Psoas muscle (tissue), 8 donors: ENCODE results near the gene TSC22D3. TPM values are rescaled to one million over a fixed set of nuclear protein-coding genes. Genes with fewer than 3 reads are reported as not detected.

Source experiments
- ATAC-seq, 4 donors: fragments of 200-7000 bp; cut with Tn5 transposase; one replicate each; pipeline ENCODE4 v1.9.1; 2020; ENCODE audit warnings: moderate library complexity in 3 of 4, mild to moderate bottlenecking in 2 of 4
- DNase-seq, 2 donors: peaks; one replicate each; pipeline ENCODE4 v3.0.0-alpha.2; 2020
- H3K27ac ChIP-seq: fragments of 200-600 bp; one replicate; pipeline ENCODE4 v1.8.0; 2022
- H3K27me3 ChIP-seq, 3 donors: fragments of 200-600 bp in 1 of 3; one replicate each; pipeline versions ENCODE4 v1.6.1 to v1.8.0; 2013 to 2022; ENCODE audit warnings: low read length in 2 of 3, mild to moderate bottlenecking in 2 of 3, moderate library complexity in 1 of 3; ENCODE audit not compliant: insufficient read depth in 3 of 3
- H3K36me3 ChIP-seq, 2 donors: fragments of 200-600 bp in 1 of 2; one replicate each; pipeline versions ENCODE4 v1.6.1 to v1.8.0; 2013 to 2022; ENCODE audit warnings: low read depth in 1 of 2, mild to moderate bottlenecking in 1 of 2, moderate library complexity in 1 of 2; ENCODE audit not compliant: insufficient read depth in 1 of 2
- H3K4me1 ChIP-seq: fragments of 200-600 bp; one replicate; pipeline ENCODE4 v1.8.0; 2022
- H3K4me3 ChIP-seq: fragments of 200-600 bp; one replicate; pipeline ENCODE4 v1.8.0; 2022; ENCODE audit warnings: mild to moderate bottlenecking
- H3K9me3 ChIP-seq: fragments of 200-600 bp; one replicate; pipeline ENCODE4 v1.8.0; 2022
- WGBS, 3 donors: extraction: QIAGEN DNeasy Blood & Tissue Kit; methylation state at CpG; one replicate each; pipeline versions ENCODE4 v1.1.6 to v1.1.7; 2013; 5-methylcytosine and 5-hydroxymethylcytosine counted together
- intact Hi-C, 2 donors: fragments of 100-400 bp; cut with DNase I; formaldehyde crosslinking; loops; one replicate each; pipeline versions ENCODE4 v1.11.0 to v1.14.2; 2022
- polyA plus RNA-seq, 3 donors: library from polyadenylated mRNA; stranded (reverse); fragments of 200-250 nt; gene quantifications; one replicate each; pipeline ENCODE4 v1.2.3, GENCODE V29; 2013
- total RNA-seq, 4 donors: library from RNA; stranded (reverse); fragmentation: NEBNext Ultra II Directional in 2 of 4; extraction: Animal tissue kit (Norgen Biotek cat#: 25700) in 2 of 4; gene quantifications; one replicate each; pipeline versions ENCODE4 v1.2.1 to v1.2.4, GENCODE V29; 2021 to 2023
- TF ChIP-seq, protein P1 (sequence below): fragments of 200-600 bp; IDR thresholded peaks from one replicate; pipeline ENCODE4 v1.8.0; 2022; ENCODE audit warnings: antibody characterized with exemption
- donor health status: healthy with polysubstance abuse.
- donor health status: DM: no; HTN: no; CAD: no; lungs with moderate emphysema.
- donor health status: Bipolar disorder and iron deficiency.
- donor health status: healthy.
- donor health status: DM: yes; HTN: yes; CAD: no.
- donor health status: DM: no; HTN: no; CAD: no.
- donor health status: DM: no; HTN: no; CAD: no.
- donor health status: DM: yes; HTN: yes; CAD: no.

The TSC22D3 gene
- total and polyA plus RNA-seq, 7 donors, result 23.7 to 1,236 (median 310) TPM

DNA sequence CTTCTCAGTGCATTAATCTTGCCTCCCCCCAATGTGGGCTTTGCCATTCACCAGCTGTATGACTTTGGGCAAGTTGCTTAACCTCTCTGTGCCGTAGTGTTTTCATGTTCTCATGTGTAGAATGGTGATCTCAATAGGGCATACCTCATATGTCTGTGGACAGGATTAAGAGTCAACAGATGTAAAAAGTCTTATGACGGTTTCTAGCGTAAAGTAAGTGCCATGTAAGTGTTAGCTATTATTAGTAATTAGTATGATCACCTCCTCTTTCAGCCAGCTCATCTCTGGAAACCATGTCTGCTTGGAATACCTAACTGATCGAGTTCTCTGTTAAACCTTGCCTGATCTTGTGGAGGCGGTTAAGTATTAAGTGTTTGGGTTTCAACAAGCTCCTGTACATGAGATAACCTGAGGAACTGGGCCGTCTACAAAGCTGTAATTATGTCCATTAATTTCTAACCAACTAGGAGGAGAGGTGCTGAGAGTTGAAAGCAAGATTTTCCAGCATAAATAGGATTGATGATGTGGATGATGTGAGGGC lies 66.3 kb downstream of the TSC22D3 start:
- WGBS, 3 donors, result 65 to 86% (median 69%) methylated on average over 6 of the region's 6 CpGs
- intact Hi-C loops, result no loop called here
- H3K4me1 ChIP-seq, result peaks cover 20% of the 10 kb centered on the region
- no peaks in the 10 kb centered on the region for H3K9me3 ChIP-seq
- no peaks in the 10 kb centered on the region for H3K27me3 ChIP-seq
- peaks cover 3 to 5% of the 10 kb centered on the region in 2 donors for H3K36me3 ChIP-seq
- ATAC-seq, result no peak
- DNase-seq, result no peak
- no peak overlapping the region for H3K27ac ChIP-seq
- no peak overlapping the region for H3K4me3 ChIP-seq
- TF ChIP-seq, protein P1, sequence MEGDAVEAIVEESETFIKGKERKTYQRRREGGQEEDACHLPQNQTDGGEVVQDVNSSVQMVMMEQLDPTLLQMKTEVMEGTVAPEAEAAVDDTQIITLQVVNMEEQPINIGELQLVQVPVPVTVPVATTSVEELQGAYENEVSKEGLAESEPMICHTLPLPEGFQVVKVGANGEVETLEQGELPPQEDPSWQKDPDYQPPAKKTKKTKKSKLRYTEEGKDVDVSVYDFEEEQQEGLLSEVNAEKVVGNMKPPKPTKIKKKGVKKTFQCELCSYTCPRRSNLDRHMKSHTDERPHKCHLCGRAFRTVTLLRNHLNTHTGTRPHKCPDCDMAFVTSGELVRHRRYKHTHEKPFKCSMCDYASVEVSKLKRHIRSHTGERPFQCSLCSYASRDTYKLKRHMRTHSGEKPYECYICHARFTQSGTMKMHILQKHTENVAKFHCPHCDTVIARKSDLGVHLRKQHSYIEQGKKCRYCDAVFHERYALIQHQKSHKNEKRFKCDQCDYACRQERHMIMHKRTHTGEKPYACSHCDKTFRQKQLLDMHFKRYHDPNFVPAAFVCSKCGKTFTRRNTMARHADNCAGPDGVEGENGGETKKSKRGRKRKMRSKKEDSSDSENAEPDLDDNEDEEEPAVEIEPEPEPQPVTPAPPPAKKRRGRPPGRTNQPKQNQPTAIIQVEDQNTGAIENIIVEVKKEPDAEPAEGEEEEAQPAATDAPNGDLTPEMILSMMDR, result no peak

DNA sequence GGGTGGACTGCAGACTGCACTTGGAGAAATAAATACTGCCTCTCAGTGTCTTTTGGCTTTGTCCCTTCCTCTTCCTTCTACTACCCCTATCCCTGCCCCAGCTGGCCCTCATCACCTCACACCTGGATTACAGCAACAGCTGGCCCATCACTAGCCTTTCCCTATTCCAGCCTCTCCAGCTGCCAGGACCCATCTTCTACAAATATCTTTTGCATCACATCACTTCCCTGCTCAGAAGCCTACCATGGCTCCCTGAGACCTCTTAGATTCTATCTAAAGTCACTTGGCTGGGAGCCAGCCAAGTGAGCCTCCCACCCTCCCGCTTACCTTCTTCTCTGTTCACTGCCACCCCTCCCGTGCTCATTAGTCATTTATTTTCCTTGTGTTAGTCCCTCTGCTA lies 66.8 kb downstream of the TSC22D3 start:
- Histone ChIP-seq H3K36me3 (peaks cover 0 to 2% of the 10 kb centered on the region in 2 donors), H3K27ac (no peak overlapping the region), H3K27me3 (no peaks in the 10 kb centered on the region), H3K4me3 (no peak overlapping the region), H3K4me1 (peaks cover 15% of the 10 kb centered on the region), H3K9me3 (no peaks in the 10 kb centered on the region)
- WGBS, 3 donors, result 38 to 56% (median 45%) methylated on average over 2 of the region's 2 CpGs
- TF ChIP-seq, protein P1, result no peak
- intact Hi-C loops, result no loop called here
- DNase-seq (no peak), ATAC-seq (no peak)

DNA sequence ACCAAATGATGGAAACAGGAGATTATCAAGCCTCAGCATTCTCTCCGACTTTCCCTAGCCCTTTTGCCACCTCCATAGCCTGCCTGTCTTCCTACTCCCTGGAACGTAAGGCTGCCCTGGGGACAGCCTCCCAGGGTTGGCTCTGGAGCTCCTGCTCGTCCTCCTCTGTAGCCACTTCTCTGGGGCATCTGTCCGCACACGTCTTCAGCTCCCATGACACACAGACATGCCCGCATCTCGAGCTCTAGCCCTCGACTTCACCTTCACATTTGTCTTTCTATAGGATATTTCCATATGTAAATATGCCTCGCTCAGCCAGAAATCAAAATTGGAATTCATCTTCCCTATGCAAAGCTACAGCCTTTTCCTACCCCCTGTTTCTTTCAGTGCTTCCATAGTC lies 67.7 kb downstream of the TSC22D3 start:
- Histone ChIP-seq H3K27ac (no peak overlapping the region), H3K9me3 (no peaks in the 10 kb centered on the region), H3K27me3 (no peaks in the 10 kb centered on the region), H3K4me1 (peaks cover 6% of the 10 kb centered on the region), H3K36me3 (no peaks in the 10 kb centered on the region), H3K4me3 (no peak overlapping the region)
- 71 to 88% (median 87%) methylated on average over 9 of the region's 9 CpGs for WGBS, 3 donors
- ATAC-seq, result no peak
- intact Hi-C loops, result no loop called here
- TF ChIP-seq, protein P1, result no peak
- DNase-seq, result no peak

DNA sequence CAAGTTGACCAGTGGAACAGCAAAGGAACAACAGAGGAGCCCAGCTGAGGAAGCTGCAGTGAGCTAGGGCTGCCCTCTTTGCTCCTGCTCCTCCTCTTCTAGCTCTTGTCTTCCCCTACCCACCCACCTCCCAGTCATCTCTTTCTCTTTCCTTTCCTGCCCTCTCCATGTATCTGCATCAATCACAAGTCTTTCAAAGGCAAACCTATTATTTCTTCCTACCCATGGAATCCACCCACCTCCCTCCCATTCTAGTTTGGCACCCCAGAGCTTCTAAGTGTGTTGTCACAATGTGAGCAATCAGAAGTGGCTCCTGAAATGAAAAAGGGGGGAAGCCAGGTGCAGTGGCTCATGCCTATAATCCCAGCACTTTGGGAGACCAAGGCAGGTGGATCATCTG lies 69.3 kb downstream of the TSC22D3 start:
- Histone ChIP-seq H3K36me3 (no peaks in the 10 kb centered on the region), H3K4me1 (no peaks in the 10 kb centered on the region), H3K27ac (no peak overlapping the region), H3K27me3 (peaks cover 0 to 6% (median 0%) of the 10 kb centered on the region in 3 donors), H3K9me3 (no peaks in the 10 kb centered on the region), H3K4me3 (no peak overlapping the region)
- TF ChIP-seq, protein P1, result no peak
- DNase-seq, result no peak
- no peak for ATAC-seq
- intact Hi-C loops, result no loop called here

DNA sequence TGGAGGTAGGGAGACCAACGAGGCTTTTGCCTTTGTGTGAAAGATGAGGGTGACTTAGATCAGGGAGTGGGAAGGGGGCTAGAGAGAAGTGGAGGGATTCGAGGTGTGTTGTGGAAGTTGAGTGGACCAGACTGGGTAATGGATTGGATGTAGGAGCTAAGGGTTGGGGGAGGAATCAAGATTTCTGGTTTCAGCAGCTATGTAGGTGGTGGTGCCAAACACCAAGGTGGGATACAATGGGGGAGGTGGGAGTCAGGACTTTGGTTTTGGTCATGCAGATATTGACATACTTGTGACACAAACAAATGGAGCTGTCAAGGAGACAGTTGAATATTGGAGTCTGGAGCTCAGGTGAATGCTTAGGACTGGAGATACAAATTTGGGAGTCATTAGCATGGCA lies 71.0 kb downstream of the TSC22D3 start:
- 53 to 87% (median 71%) methylated on average over 2 of the region's 2 CpGs for WGBS, 3 donors
- intact Hi-C loops, result no loop called here
- H3K4me1 ChIP-seq, result peaks cover 6% of the 10 kb centered on the region

More for the DNA sequence above, 71.0 kb downstream of the TSC22D3 start:
- Histone ChIP-seq H3K9me3 (no peaks in the 10 kb centered on the region), H3K27ac (no peak overlapping the region), H3K4me3 (no peak overlapping the region), H3K36me3 (no peaks in the 10 kb centered on the region), H3K27me3 (peaks cover 0 to 18% (median 0%) of the 10 kb centered on the region in 3 donors)
- ATAC-seq, result no peak
- TF ChIP-seq, protein P1, result no peak
- no peak for DNase-seq
